Choroid plexus epithelial cell (primary cell): ENCODE results near the gene NTSR2.

Experiments
- DNase-seq: peaks from one replicate; pipeline ENCODE4 v3.0.0-alpha.2; 2010; ENCODE audit warnings: low read depth
- H3K4me3 ChIP-seq: 2 replicates; pipeline ENCODE4 v1.5.1; 2011; ENCODE audit warnings: low read depth, mild to moderate bottlenecking, control low read depth, low read length, moderate library complexity
- CTCF ChIP-seq: conservative IDR thresholded peaks from 2 replicates; pipeline ENCODE4 v1.5.1; 2011; ENCODE audit warnings: low read depth, mild to moderate bottlenecking, control low read depth, inconsistent platforms, low read length, moderate library complexity

NTSR2 gene

GRCh38 chr2:11669454-11670291, at the start of gene NTSR2:
TSS of gene NTSR2 (minus strand) at chr2:11670195. CDS start at chr2:11670129, 66 bp downstream.
- DNase-seq = peak; percentile 61
- no peak for TF ChIP-seq CTCF
- no peak within 1 kb of the TSS for H3K4me3 ChIP-seq

- DNase-seq = no peak
- H3K4me3 ChIP-seq = no peak overlapping the region
- TF ChIP-seq CTCF = no peak
Measured at GRCh38 chr2:11719230-11719977, 49.4 kb upstream of the NTSR2 start.

- TF ChIP-seq CTCF = no peak
Measured at GRCh38 chr2:11718606-11719005, 48.6 kb upstream of the NTSR2 start.

GRCh38 chr2:11717623-11718022, 47.6 kb upstream of the NTSR2 start:
- no peak overlapping the region for H3K4me3 ChIP-seq
- no peak for TF ChIP-seq CTCF
- DNase-seq = no peak

More at GRCh38 chr2:11718606-11719005, 48.6 kb upstream of the NTSR2 start:
- H3K4me3 ChIP-seq = no peak overlapping the region
- no peak for DNase-seq

- DNase-seq = peak; percentile 65
- no peak for TF ChIP-seq CTCF
- H3K4me3 ChIP-seq = no peak overlapping the region
Measured at GRCh38 chr2:11716689-11717321, 46.8 kb upstream of the NTSR2 start.

GRCh38 chr2:11715987-11716652, 46.1 kb upstream of the NTSR2 start:
- H3K4me3 ChIP-seq = no peak overlapping the region
- DNase-seq = no peak
- TF ChIP-seq CTCF = no peak
